ENCODE results near the gene FCGR3B.
"Not testable (repeated sequence)": the region's sequence is repeated elsewhere in the genome, so short reads cannot be mapped to it uniquely, and the experiment has no call there.

GRCh38 chr1:161595173-161595572, 35.8 kb downstream of the FCGR3B start:
- TF ChIP-seq CTCF (conservative IDR thresholded peaks at IDR 0.05 in 1 of 2, IDR thresholded peaks at IDR 0.05 in 1 of 2; ENCODE audit: extremely low read depth in 1 of 2, insufficient read depth in 1 of 2, low read depth in 1 of 2, low read length in 2 of 2); EZH2 (IDR thresholded peaks at IDR 0.05; ENCODE audit: borderline replicate concordance, low read length): not testable (repeated sequence)

Data from mammary epithelial cell (primary cell).